GM12891 (cell line): ENCODE measurements around the gene CFAP92.
"Not testable (repeated sequence)": the region's sequence is repeated elsewhere in the genome, so short reads cannot be mapped to it uniquely, and the experiment has no call there.

Experiments
- POLR2A ChIP-seq: IDR thresholded peaks from 2 replicates; pipeline ENCODE4 v1.6.1; 2011; ENCODE audit warnings: low read depth, low read length, control low read depth
- POLR2AphosphoS5 ChIP-seq: IDR thresholded peaks from 2 replicates; pipeline ENCODE4 v1.6.1; 2011; ENCODE audit warnings: low read depth, low read length, control low read depth
- POU2F2 ChIP-seq: IDR thresholded peaks from 2 replicates; pipeline ENCODE4 v1.6.1; 2011; ENCODE audit warnings: low read depth, mild to moderate bottlenecking, control low read depth, low read length, moderate library complexity
- TAF1 ChIP-seq: IDR thresholded peaks from 2 replicates; pipeline ENCODE4 v1.6.1; 2011; ENCODE audit warnings: low read depth, low read length, control low read depth

- TF ChIP-seq POLR2A, TAF1, POLR2AphosphoS5, POU2F2: not testable (repeated sequence)
These were observed 128.7 kb downstream of the CFAP92 start for GRCh38 chr3:128864849-128865804.
